Measurements from ENCODE around the gene WNT10A. TPM values are rescaled to one million over a fixed set of nuclear protein-coding genes. Genes with fewer than 3 reads are reported as not detected.

Gene WNT10A
- total and polyA plus RNA-seq, 2 of the 8 experiments (the other 6 are each of a cell fraction or from before 2014, with no cell fraction given), result 0.05 TPM; not detected in 1

DNA sequence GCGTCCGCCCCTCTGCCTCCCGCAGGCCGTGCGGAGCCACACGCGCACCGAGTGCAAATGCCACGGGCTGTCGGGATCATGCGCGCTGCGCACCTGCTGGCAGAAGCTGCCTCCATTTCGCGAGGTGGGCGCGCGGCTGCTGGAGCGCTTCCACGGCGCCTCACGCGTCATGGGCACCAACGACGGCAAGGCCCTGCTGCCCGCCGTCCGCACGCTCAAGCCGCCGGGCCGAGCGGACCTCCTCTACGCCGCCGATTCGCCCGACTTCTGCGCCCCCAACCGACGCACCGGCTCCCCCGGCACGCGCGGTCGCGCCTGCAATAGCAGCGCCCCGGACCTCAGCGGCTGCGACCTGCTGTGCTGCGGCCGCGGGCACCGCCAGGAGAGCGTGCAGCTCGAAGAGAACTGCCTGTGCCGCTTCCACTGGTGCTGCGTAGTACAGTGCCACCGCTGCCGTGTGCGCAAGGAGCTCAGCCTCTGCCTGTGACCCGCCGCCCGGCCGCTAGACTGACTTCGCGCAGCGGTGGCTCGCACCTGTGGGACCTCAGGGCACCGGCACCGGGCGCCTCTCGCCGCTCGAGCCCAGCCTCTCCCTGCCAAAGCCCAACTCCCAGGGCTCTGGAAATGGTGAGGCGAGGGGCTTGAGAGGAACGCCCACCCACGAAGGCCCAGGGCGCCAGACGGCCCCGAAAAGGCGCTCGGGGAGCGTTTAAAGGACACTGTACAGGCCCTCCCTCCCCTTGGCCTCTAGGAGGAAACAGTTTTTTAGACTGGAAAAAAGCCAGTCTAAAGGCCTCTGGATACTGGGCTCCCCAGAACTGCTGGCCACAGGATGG lies 7.1 kb upstream of the WNT10A start (continued):
- TF ChIP-seq SIN3A (conservative IDR thresholded peaks at IDR 0.05 in 1 of 2, IDR thresholded peaks at IDR 0.05 in 1 of 2; ENCODE audit: low read depth in 1 of 2, low read length in 2 of 2) (no peak), CTBP2 (IDR thresholded peaks at IDR 0.05; ENCODE audit: borderline replicate concordance, insufficient read depth, insufficient read length, low read length) (peak; percentile 37), JUN (IDR thresholded peaks at IDR 0.05; ENCODE audit: low read depth, low read length) (no peak), EP300 (IDR thresholded peaks at IDR 0.05; ENCODE audit: borderline replicate concordance in 1 of 2, low read depth in 2 of 2, low read length in 2 of 2) (no peak), SAP30 (IDR thresholded peaks at IDR 0.05; ENCODE audit: insufficient read depth, insufficient replicate concordance, low read length) (no peak), HDAC6 (IDR thresholded peaks at IDR 0.05; ENCODE audit: low read depth, low read length) (no peak), POU5F1 (IDR thresholded peaks at IDR 0.05; ENCODE audit: low read depth, low read length) (no peak)
- TF ChIP-seq, protein P1, sequence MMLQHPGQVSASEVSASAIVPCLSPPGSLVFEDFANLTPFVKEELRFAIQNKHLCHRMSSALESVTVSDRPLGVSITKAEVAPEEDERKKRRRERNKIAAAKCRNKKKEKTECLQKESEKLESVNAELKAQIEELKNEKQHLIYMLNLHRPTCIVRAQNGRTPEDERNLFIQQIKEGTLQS (IDR thresholded peaks at IDR 0.05; ENCODE audit: insufficient read depth, low read depth, low read length), result no peak
- TF ChIP-seq, protein P2, sequence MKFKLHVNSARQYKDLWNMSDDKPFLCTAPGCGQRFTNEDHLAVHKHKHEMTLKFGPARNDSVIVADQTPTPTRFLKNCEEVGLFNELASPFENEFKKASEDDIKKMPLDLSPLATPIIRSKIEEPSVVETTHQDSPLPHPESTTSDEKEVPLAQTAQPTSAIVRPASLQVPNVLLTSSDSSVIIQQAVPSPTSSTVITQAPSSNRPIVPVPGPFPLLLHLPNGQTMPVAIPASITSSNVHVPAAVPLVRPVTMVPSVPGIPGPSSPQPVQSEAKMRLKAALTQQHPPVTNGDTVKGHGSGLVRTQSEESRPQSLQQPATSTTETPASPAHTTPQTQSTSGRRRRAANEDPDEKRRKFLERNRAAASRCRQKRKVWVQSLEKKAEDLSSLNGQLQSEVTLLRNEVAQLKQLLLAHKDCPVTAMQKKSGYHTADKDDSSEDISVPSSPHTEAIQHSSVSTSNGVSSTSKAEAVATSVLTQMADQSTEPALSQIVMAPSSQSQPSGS (IDR thresholded peaks at IDR 0.05; ENCODE audit: low read length), result no peak

Data from H1 (cell line).